GM23338 (cell line): ENCODE data around the gene LAD1. TPM values are rescaled to one million over a fixed set of nuclear protein-coding genes. Genes with fewer than 3 reads are reported as not detected.

Experiments used
- ATAC-seq: fragments of 200-7000 bp; cut with Tn5 transposase; 3 replicates; pipeline ENCODE4 v1.9.1; 2020
- DNase-seq: peaks from one replicate; pipeline ENCODE4 v3.0.0-alpha.2; 2015; ENCODE audit warnings: low spot score
- H2AFZ ChIP-seq: fragments of 200-600 bp; sonication (generic); 2 replicates; pipeline ENCODE4 v1.8.0; 2016; ENCODE audit warnings: antibody characterized with exemption, mild to moderate bottlenecking, moderate library complexity
- H3F3A ChIP-seq: fragments of 200-600 bp; sonication (generic); replicated peaks from 2 replicates; pipeline ENCODE4 v1.8.0; 2017; ENCODE audit warnings: antibody characterized with exemption, mixed run types, low read depth
- H3K27ac ChIP-seq: fragments of 200-600 bp; sonication (generic); 2 replicates; pipeline ENCODE4 v1.6.1; 2016; ENCODE audit warnings: low read depth
- H3K27me3 ChIP-seq: fragments of 200-600 bp; sonication (generic); 2 replicates; pipeline ENCODE4 v1.8.0; 2016; ENCODE audit warnings: mild to moderate bottlenecking, mixed run types, moderate library complexity; ENCODE audit not compliant: insufficient read depth
- H3K36me3 ChIP-seq: fragments of 200-600 bp; sonication (generic); 2 replicates; pipeline ENCODE4 v1.8.0; 2016; ENCODE audit warnings: mild to moderate bottlenecking; ENCODE audit not compliant: insufficient read depth
- H3K4me1 ChIP-seq: fragments of 200-600 bp; sonication (generic); 2 replicates; pipeline ENCODE4 v1.8.0; 2016; ENCODE audit warnings: mild to moderate bottlenecking, moderate library complexity; ENCODE audit not compliant: insufficient read depth
- H3K4me2 ChIP-seq: fragments of 200-600 bp; sonication (generic); 2 replicates; pipeline ENCODE4 v1.7.1; 2017; ENCODE audit warnings: mixed run types
- H3K4me3 ChIP-seq: fragments of 200-600 bp; sonication (generic); 2 replicates; pipeline ENCODE4 v1.6.1; 2016; ENCODE audit warnings: mixed run types
- H3K79me2 ChIP-seq: fragments of 200-600 bp; sonication (generic); replicated peaks from 2 replicates; pipeline ENCODE4 v1.8.0; 2017; ENCODE audit warnings: mild to moderate bottlenecking; ENCODE audit not compliant: insufficient read depth
- H3K9me2 ChIP-seq: fragments of 200-600 bp; sonication (generic); 2 replicates; pipeline ENCODE4 v1.8.0; 2017; ENCODE audit not compliant: insufficient read depth
- H4K20me1 ChIP-seq: fragments of 200-600 bp; sonication (generic); replicated peaks from 2 replicates; pipeline ENCODE4 v1.8.0; 2017; ENCODE audit warnings: mild to moderate bottlenecking; ENCODE audit not compliant: insufficient read depth
- H3K27ac Mint-ChIP-seq: 2 replicates; pipeline ENCODE4 v1.8.0; 2020; ENCODE audit warnings: inconsistent platforms, mild to moderate bottlenecking, moderate library complexity, mixed read lengths
- H3K27me3 Mint-ChIP-seq: 3 replicates; pipeline ENCODE4 v1.8.0; 2022; ENCODE audit warnings: low read depth, mild to moderate bottlenecking, moderate library complexity, mixed read lengths, inconsistent platforms; ENCODE audit not compliant: insufficient read depth, poor library complexity
- H3K36me3 Mint-ChIP-seq: 3 replicates; pipeline ENCODE4 v1.8.0; 2021; ENCODE audit warnings: low read depth, mild to moderate bottlenecking, inconsistent platforms, moderate library complexity, mixed read lengths
- H3K4me1 Mint-ChIP-seq: 3 replicates; pipeline ENCODE4 v1.8.0; 2020; ENCODE audit warnings: mild to moderate bottlenecking, inconsistent platforms, mixed read lengths
- H3K4me3 Mint-ChIP-seq: 3 replicates; pipeline ENCODE4 v1.8.0; 2021; ENCODE audit warnings: moderate library complexity, mild to moderate bottlenecking, inconsistent platforms, mixed read lengths
- H3K9me3 Mint-ChIP-seq: 3 replicates; pipeline ENCODE4 v1.8.0; 2020; ENCODE audit warnings: moderate library complexity, mild to moderate bottlenecking, inconsistent platforms, mixed read lengths
- CREB1 ChIP-seq: fragments of 250-450 bp; sonication (Bioruptor Pico); IDR thresholded peaks from 2 replicates; pipeline ENCODE4 v1.5.0; 2020; ENCODE audit warnings: low read depth, mild to moderate bottlenecking, moderate library complexity
- EZH2 ChIP-seq: fragments of 200-600 bp; sonication (generic); IDR thresholded peaks from one replicate; pipeline ENCODE4 v1.8.0; 2017; ENCODE audit warnings: antibody characterized with exemption, mild to moderate bottlenecking, low read depth; ENCODE audit not compliant: unreplicated experiment
- EZH2phosphoT487 ChIP-seq: fragments of 200-600 bp; sonication (generic); IDR thresholded peaks from one replicate; pipeline ENCODE4 v1.8.1; 2018; ENCODE audit warnings: antibody characterized with exemption; ENCODE audit not compliant: unreplicated experiment
- JUNB ChIP-seq: IDR thresholded peaks from one replicate; pipeline ENCODE4 v1.6.1; 2016; ENCODE audit warnings: antibody characterized with exemption; ENCODE audit not compliant: unreplicated experiment
- NANOG ChIP-seq: IDR thresholded peaks from 2 replicates; pipeline ENCODE4 v1.6.1; 2016; ENCODE audit warnings: antibody characterized with exemption, borderline replicate concordance
- POLR2AphosphoS5 ChIP-seq: IDR thresholded peaks from 2 replicates; pipeline ENCODE4 v1.6.1; 2016; ENCODE audit warnings: antibody characterized with exemption, low read depth
- STAT1 ChIP-seq: IDR thresholded peaks from one replicate; pipeline ENCODE4 v1.6.1; 2016; ENCODE audit warnings: antibody characterized with exemption; ENCODE audit not compliant: unreplicated experiment
- ZNF114 ChIP-seq: fragments of 250-450 bp; sonication (Bioruptor Pico); IDR thresholded peaks from 2 replicates; pipeline ENCODE4 v1.5.0; 2020; ENCODE audit warnings: mild to moderate bottlenecking, moderate library complexity
- ZNF331 ChIP-seq: fragments of 250-450 bp; sonication (Bioruptor Pico); IDR thresholded peaks from 2 replicates; pipeline ENCODE4 v1.5.0; 2020; ENCODE audit warnings: low read depth, mild to moderate bottlenecking, moderate library complexity
- polyA plus RNA-seq: library from polyadenylated mRNA; unstranded; fragments of >200 nt; fragmentation: Nextera tagmentation; extraction: Ambion mirVana; gene quantifications from 2 replicates; pipeline ENCODE4 v1.2.1, GENCODE V29; 2016
- total RNA-seq: library from RNA; depleted of rRNA; stranded (reverse); fragments of >200 nt; shearing (Covaris generic); gene quantifications from 2 replicates; pipeline ENCODE4 v1.2.3, GENCODE V29; 2014
- TF ChIP-seq, protein P1 (sequence below): IDR thresholded peaks from one replicate; pipeline ENCODE4 v1.6.1; 2018; ENCODE audit warnings: antibody characterized with exemption; ENCODE audit not compliant: unreplicated experiment
- TF ChIP-seq, protein P2 (sequence below): IDR thresholded peaks from 2 replicates; pipeline ENCODE4 v1.6.1; 2016; ENCODE audit warnings: antibody characterized with exemption
- TF ChIP-seq, protein P3 (sequence below), 2 experiments: fragments of 200-600 bp in 1 of 2; sonication (generic) in 1 of 2; conservative IDR thresholded peaks; 2 replicates each; pipeline versions ENCODE4 v1.5.1 to v1.6.1; 2016 to 2017; ENCODE audit warnings: antibody characterized with exemption in 2 of 2, low read depth in 2 of 2, mild to moderate bottlenecking in 2 of 2, moderate library complexity in 1 of 2
- TF ChIP-seq, protein P4 (sequence below): fragments of 250-450 bp; sonication (Bioruptor Pico); IDR thresholded peaks from 2 replicates; pipeline ENCODE4 v1.5.0; 2020; ENCODE audit warnings: mild to moderate bottlenecking, moderate library complexity

The LAD1 gene
- total and polyA plus RNA-seq, 2 experiments from 2014 or later: 17.6 to 18.9 TPM

DNA sequence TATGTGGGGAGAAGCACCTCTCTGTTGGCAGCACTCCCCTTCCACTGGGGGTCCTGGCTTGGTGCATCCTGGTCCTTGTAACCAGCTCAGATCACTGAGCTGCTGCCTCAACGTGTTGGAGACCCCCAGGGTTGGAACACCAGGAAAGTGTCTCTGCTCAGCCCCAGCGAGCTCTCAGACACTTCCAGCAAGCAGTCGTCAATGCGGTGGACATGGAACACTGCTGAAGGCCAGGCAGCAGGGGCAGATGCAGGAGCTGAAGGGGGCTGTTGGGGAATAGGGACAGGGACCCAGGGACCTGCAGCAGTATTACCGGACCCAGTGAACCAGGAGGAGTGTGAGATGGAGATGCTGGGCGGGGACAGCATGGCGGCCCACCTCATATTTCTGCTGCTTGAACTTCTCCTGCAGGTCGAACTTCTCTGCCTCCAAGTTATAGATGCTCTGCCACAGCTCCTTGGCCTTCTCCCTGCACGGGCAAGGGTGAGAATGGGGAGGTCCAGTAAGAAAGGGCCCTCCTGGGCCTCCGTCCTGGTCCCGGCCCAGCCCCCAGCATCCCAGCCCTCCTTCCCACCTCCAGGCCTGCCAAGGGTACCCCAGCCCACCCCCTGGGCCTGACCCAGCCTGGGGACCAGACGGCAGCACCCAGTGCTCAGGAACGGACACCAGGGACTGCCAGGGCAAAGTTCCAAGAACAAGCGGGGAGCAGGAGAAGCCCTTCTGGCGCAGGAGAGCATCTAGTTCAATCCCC is 38.0 kb downstream of the LAD1 start:
- no peaks in the 10 kb centered on the region for H3K36me3 Mint-ChIP-seq
- no peak overlapping the region for H2AFZ ChIP-seq
- DNase-seq (no peak), ATAC-seq (peak; percentile 7; the same call in 2 of the 3 replicates)
- no peak overlapping the region for H3K4me2 ChIP-seq
- H3K27me3 ChIP-seq: no peaks in the 10 kb centered on the region
- H3K27ac ChIP-seq: no peak overlapping the region
- no peaks in the 10 kb centered on the region for H4K20me1 ChIP-seq
- H3K36me3 ChIP-seq: no peaks in the 10 kb centered on the region
- no peaks in the 10 kb centered on the region for H3K79me2 ChIP-seq
- no peak overlapping the region for H3K4me3 Mint-ChIP-seq
- H3K9me3 Mint-ChIP-seq: no peaks in the 10 kb centered on the region
- H3K27ac Mint-ChIP-seq: no peak overlapping the region
- no peaks in the 10 kb centered on the region for H3F3A ChIP-seq
- TF ChIP-seq, protein P1, sequence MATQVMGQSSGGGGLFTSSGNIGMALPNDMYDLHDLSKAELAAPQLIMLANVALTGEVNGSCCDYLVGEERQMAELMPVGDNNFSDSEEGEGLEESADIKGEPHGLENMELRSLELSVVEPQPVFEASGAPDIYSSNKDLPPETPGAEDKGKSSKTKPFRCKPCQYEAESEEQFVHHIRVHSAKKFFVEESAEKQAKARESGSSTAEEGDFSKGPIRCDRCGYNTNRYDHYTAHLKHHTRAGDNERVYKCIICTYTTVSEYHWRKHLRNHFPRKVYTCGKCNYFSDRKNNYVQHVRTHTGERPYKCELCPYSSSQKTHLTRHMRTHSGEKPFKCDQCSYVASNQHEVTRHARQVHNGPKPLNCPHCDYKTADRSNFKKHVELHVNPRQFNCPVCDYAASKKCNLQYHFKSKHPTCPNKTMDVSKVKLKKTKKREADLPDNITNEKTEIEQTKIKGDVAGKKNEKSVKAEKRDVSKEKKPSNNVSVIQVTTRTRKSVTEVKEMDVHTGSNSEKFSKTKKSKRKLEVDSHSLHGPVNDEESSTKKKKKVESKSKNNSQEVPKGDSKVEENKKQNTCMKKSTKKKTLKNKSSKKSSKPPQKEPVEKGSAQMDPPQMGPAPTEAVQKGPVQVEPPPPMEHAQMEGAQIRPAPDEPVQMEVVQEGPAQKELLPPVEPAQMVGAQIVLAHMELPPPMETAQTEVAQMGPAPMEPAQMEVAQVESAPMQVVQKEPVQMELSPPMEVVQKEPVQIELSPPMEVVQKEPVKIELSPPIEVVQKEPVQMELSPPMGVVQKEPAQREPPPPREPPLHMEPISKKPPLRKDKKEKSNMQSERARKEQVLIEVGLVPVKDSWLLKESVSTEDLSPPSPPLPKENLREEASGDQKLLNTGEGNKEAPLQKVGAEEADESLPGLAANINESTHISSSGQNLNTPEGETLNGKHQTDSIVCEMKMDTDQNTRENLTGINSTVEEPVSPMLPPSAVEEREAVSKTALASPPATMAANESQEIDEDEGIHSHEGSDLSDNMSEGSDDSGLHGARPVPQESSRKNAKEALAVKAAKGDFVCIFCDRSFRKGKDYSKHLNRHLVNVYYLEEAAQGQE: no peak
- no peak for TF ChIP-seq NANOG
- TF ChIP-seq, protein P2, sequence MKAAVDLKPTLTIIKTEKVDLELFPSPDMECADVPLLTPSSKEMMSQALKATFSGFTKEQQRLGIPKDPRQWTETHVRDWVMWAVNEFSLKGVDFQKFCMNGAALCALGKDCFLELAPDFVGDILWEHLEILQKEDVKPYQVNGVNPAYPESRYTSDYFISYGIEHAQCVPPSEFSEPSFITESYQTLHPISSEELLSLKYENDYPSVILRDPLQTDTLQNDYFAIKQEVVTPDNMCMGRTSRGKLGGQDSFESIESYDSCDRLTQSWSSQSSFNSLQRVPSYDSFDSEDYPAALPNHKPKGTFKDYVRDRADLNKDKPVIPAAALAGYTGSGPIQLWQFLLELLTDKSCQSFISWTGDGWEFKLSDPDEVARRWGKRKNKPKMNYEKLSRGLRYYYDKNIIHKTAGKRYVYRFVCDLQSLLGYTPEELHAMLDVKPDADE: no peak
- no peak for TF ChIP-seq ZNF114 (CRISPR knock-in tag)
- TF ChIP-seq EZH2phosphoT487: no peak
- no peak for TF ChIP-seq EZH2
- TF ChIP-seq ZNF331 (CRISPR knock-in tag): no peak
- no peak for TF ChIP-seq POLR2AphosphoS5
- TF ChIP-seq, protein P3, sequence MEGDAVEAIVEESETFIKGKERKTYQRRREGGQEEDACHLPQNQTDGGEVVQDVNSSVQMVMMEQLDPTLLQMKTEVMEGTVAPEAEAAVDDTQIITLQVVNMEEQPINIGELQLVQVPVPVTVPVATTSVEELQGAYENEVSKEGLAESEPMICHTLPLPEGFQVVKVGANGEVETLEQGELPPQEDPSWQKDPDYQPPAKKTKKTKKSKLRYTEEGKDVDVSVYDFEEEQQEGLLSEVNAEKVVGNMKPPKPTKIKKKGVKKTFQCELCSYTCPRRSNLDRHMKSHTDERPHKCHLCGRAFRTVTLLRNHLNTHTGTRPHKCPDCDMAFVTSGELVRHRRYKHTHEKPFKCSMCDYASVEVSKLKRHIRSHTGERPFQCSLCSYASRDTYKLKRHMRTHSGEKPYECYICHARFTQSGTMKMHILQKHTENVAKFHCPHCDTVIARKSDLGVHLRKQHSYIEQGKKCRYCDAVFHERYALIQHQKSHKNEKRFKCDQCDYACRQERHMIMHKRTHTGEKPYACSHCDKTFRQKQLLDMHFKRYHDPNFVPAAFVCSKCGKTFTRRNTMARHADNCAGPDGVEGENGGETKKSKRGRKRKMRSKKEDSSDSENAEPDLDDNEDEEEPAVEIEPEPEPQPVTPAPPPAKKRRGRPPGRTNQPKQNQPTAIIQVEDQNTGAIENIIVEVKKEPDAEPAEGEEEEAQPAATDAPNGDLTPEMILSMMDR (conservative IDR thresholded peaks at IDR 0.05; ENCODE audit: low read depth in 2 of 2): no peak
- TF ChIP-seq CREB1 (CRISPR knock-in tag): no peak
- no peak for TF ChIP-seq STAT1
- no peak for TF ChIP-seq JUNB
- TF ChIP-seq, protein P4, sequence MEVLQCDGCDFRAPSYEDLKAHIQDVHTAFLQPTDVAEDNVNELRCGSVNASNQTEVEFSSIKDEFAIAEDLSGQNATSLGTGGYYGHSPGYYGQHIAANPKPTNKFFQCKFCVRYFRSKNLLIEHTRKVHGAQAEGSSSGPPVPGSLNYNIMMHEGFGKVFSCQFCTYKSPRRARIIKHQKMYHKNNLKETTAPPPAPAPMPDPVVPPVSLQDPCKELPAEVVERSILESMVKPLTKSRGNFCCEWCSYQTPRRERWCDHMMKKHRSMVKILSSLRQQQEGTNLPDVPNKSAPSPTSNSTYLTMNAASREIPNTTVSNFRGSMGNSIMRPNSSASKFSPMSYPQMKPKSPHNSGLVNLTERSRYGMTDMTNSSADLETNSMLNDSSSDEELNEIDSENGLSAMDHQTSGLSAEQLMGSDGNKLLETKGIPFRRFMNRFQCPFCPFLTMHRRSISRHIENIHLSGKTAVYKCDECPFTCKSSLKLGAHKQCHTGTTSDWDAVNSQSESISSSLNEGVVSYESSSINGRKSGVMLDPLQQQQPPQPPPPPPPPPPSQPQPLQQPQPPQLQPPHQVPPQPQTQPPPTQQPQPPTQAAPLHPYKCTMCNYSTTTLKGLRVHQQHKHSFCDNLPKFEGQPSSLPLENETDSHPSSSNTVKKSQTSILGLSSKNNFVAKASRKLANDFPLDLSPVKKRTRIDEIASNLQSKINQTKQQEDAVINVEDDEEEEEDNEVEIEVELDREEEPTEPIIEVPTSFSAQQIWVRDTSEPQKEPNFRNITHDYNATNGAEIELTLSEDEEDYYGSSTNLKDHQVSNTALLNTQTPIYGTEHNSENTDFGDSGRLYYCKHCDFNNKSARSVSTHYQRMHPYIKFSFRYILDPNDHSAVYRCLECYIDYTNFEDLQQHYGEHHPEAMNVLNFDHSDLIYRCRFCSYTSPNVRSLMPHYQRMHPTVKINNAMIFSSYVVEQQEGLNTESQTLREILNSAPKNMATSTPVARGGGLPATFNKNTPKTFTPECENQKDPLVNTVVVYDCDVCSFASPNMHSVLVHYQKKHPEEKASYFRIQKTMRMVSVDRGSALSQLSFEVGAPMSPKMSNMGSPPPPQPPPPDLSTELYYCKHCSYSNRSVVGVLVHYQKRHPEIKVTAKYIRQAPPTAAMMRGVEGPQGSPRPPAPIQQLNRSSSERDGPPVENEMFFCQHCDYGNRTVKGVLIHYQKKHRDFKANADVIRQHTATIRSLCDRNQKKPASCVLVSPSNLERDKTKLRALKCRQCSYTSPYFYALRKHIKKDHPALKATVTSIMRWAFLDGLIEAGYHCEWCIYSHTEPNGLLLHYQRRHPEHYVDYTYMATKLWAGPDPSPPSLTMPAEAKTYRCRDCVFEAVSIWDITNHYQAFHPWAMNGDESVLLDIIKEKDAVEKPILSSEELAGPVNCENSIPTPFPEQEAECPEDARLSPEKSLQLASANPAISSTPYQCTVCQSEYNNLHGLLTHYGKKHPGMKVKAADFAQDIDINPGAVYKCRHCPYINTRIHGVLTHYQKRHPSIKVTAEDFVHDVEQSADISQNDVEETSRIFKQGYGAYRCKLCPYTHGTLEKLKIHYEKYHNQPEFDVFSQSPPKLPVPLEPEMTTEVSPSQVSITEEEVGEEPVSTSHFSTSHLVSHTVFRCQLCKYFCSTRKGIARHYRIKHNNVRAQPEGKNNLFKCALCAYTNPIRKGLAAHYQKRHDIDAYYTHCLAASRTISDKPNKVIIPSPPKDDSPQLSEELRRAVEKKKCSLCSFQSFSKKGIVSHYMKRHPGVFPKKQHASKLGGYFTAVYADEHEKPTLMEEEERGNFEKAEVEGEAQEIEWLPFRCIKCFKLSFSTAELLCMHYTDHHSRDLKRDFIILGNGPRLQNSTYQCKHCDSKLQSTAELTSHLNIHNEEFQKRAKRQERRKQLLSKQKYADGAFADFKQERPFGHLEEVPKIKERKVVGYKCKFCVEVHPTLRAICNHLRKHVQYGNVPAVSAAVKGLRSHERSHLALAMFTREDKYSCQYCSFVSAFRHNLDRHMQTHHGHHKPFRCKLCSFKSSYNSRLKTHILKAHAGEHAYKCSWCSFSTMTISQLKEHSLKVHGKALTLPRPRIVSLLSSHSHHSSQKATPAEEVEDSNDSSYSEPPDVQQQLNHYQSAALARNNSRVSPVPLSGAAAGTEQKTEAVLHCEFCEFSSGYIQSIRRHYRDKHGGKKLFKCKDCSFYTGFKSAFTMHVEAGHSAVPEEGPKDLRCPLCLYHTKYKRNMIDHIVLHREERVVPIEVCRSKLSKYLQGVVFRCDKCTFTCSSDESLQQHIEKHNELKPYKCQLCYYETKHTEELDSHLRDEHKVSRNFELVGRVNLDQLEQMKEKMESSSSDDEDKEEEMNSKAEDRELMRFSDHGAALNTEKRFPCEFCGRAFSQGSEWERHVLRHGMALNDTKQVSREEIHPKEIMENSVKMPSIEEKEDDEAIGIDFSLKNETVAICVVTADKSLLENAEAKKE (CRISPR knock-in tag): no peak
- peaks cover 20% of the 10 kb centered on the region for H3K4me1 Mint-ChIP-seq
- H3K27me3 Mint-ChIP-seq: peaks cover 23% of the 10 kb centered on the region
- peaks cover 9% of the 10 kb centered on the region for H3K4me1 ChIP-seq
- H3K4me3 ChIP-seq: no peak overlapping the region
- no peaks in the 10 kb centered on the region for H3K9me2 ChIP-seq
